Mammary microvascular endothelial cell (primary cell): ENCODE results near the gene CTH. TPM values are rescaled to one million over a fixed set of nuclear protein-coding genes. Genes with fewer than 3 reads are reported as not detected.

Experiments used
- total RNA-seq: library from RNA; depleted of rRNA; stranded (reverse); fragments of >200 nt; gene quantifications from 2 replicates; pipeline ENCODE4 v1.2.3, GENCODE V29; 2015

The CTH gene
- 1.3 and 1.4 TPM in 2 replicates for total RNA-seq

GRCh38 chr1:70410604-70411359 is at the start of gene CTH:
CTH (plus strand) TSS chr1:70411268; CDS start chr1:70411416, 148 bp downstream.

Other genes starting within 250 kb of the CTH start
- 22.9 and 26.2 TPM in 2 replicates for gene LRRC40, start 205.7 kb upstream of the CTH start, total RNA-seq
- gene SRSF11, start 189.9 kb upstream of the CTH start, total RNA-seq: 42.8 and 48.5 TPM in 2 replicates
- 15.0 and 15.4 TPM in 2 replicates for gene ANKRD13C, start 56.5 kb upstream of the CTH start, total RNA-seq